Epithelial cell of proximal tubule (primary cell): ENCODE measurements around the gene TAS2R16. TPM values are rescaled to one million over a fixed set of nuclear protein-coding genes. Genes with fewer than 3 reads are reported as not detected.

Source experiments
- DNase-seq: peaks from one replicate; pipeline ENCODE4 v3.0.0-alpha.2; 2011; ENCODE audit warnings: low read depth
- H3K4me3 ChIP-seq: 2 replicates; pipeline ENCODE4 v1.5.1; 2011; ENCODE audit warnings: low read depth, mild to moderate bottlenecking, low read length
- CTCF ChIP-seq: conservative IDR thresholded peaks from 2 replicates; pipeline ENCODE4 v1.5.1; 2012; ENCODE audit warnings: low read depth, mild to moderate bottlenecking, low read length
- total RNA-seq: library from RNA; depleted of rRNA; stranded (reverse); fragments of >200 nt; gene quantifications from 2 replicates; pipeline ENCODE4 v1.2.3, GENCODE V29; 2015

Gene TAS2R16
- total RNA-seq, 1 donor from 2014 or later: not detected

GRCh38 chr7:122983261-122983660, 12.2 kb downstream of the TAS2R16 start:
- no peak for TF ChIP-seq CTCF
- DNase-seq: no peak
- no peak overlapping the region for H3K4me3 ChIP-seq

- DNase-seq: no peak
- no peak overlapping the region for H3K4me3 ChIP-seq
- no peak for TF ChIP-seq CTCF
These were observed 20.2 kb downstream of the TAS2R16 start for GRCh38 chr7:122975341-122975740.

- H3K4me3 ChIP-seq: no peak overlapping the region
- no peak for DNase-seq
- TF ChIP-seq CTCF: no peak
These were observed 21.3 kb downstream of the TAS2R16 start for GRCh38 chr7:122974229-122974628.

GRCh38 chr7:122972056-122972455, 23.4 kb downstream of the TAS2R16 start:
- no peak for DNase-seq
- TF ChIP-seq CTCF: no peak

GRCh38 chr7:122970740-122971725, 24.5 kb downstream of the TAS2R16 start:
- no peak for TF ChIP-seq CTCF
- H3K4me3 ChIP-seq: no peak overlapping the region
- DNase-seq: no peak

More at GRCh38 chr7:122972056-122972455, 23.4 kb downstream of the TAS2R16 start:
- no peak overlapping the region for H3K4me3 ChIP-seq

- H3K4me3 ChIP-seq: no peak overlapping the region
- no peak for TF ChIP-seq CTCF
- DNase-seq: no peak
These were observed 27.1 kb downstream of the TAS2R16 start for GRCh38 chr7:122968389-122968788.
